HG02852 (cell line): Measurements from ENCODE around the gene ATG5.
A peak's percentile ranks its signal among the peaks of the same experiment; 100 is the strongest.

Experiments
- ATAC-seq: cut with Tn5 transposase; IDR thresholded peaks from one replicate; pipeline ENCODE4 v1.9.1; 2021; ENCODE audit warnings: mild to moderate bottlenecking, moderate library complexity; ENCODE audit not compliant: unreplicated experiment

The ATG5 gene

DNA sequence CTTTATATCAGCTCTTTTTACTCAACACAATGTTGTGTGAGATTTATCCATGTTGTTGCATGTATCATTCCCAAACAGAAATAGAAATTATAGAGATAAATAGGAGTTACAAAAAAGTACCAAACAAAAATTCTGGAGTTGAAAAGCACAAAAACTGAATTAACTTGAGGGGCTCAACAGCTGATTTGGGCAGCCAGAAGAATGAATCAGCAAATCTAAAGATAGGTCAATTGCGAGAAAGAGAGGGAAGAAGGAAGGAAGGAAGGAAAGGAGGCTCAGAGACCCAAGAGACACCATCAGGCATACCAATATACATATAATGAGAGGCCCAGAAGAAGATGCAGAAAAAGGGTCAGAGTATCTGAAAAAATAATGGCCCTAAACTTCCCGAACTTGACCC lies 98.9 kb downstream of the ATG5 start:
- ATAC-seq: no peak

DNA sequence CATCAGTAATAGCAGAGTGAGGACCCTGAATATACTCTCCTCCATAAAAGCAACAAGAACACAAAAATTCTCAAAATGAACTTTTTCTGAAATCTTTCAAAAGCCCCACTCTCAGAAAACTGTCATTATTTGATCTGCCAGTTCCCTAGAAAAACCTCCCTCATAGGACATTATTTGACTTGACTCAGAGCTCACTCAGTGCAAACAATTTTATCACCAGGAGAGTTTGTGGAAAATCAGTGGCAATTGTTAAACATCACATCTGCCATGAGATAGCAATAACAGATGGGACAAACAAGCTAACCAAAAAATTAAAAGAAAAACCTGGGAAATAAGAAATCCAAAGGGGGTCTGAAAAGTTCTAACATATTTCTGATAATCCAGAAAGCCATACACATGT lies 100.0 kb downstream of the ATG5 start:
- ATAC-seq: no peak

DNA sequence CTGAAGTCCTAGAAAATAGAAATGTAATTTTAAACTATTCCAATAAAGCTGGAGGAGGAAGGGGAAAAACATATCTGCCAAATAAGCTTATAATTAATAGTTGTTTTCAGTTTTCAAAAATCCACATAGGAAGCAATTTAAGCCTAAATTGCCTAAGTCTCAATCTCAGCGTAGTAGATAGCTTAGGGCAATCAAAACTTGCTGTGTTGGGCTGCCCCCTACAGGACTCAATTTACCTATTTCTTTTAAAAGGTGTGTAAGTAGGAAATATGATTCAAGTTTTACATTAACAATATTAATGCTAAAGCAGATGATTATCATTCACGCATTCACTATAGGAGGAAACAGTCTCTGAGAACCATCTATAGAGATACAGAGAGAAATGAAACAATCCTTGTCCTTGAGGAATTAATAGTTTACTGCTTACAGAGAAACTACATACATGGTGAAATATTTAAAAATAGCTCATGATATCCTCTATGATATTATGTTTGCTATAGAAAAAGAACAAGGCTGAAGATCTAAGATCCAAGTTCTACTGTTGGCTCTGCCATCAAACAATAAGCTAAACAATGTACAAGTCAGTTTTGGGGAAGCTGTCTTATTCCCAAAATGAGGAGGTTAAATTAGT lies 102.1 kb downstream of the ATG5 start:
- peak; percentile 67 for ATAC-seq

DNA sequence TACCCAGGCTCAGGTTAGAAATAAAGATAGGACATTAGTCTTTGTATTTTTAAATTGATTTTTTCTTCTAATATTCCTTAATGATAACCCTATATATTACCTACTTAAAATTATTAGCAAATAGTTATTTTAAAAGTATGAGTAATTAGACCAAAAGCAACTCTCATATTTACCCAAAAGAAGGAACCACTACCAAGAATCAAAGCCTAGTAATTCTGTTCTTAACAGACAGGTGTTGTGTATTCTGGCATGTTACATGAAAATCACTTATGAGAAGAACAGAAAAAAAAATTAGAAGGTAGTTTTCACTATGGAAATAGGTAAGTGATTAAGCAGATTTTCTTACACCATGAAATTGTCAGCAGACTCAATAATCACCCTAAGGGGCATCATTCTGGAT lies 105.1 kb downstream of the ATG5 start:
- ATAC-seq: no peak

DNA sequence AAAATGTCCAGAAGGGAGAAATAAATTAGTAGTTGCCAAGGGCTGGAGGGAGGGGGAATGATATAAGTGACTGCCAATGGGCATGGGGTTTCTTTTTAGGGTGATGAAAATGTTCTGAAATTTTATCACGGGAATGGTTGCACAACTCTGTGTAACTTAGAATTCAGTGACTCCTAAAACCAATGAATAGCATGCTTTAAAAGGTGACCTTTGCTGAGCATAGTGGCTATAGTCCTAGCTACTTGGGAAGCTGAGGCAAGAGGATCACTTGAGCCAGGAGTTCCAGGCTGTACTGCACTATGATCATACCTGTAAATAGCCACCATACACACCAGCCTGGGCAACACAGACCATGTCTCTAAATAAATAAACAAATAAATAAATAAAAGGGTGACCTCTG lies 109.0 kb downstream of the ATG5 start:
- no peak for ATAC-seq

DNA sequence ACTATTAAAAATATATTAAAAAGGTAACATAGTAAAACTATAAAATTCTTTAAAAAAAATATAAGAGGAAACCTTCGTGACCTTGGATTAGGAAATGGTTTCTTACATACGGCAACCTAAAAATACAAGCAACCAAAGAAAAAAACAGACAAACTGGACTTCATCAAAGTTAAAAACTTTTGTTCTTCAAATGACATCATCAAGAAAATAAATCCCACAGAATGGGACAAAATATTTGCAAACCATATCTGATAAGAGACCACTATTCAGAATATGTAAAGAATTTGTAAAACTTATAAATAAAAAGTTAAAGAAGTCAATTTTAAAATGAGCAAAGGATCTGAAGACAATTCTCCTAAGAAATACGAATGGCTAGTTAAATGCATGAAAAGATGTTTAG lies 110.0 kb downstream of the ATG5 start:
- no peak for ATAC-seq

DNA sequence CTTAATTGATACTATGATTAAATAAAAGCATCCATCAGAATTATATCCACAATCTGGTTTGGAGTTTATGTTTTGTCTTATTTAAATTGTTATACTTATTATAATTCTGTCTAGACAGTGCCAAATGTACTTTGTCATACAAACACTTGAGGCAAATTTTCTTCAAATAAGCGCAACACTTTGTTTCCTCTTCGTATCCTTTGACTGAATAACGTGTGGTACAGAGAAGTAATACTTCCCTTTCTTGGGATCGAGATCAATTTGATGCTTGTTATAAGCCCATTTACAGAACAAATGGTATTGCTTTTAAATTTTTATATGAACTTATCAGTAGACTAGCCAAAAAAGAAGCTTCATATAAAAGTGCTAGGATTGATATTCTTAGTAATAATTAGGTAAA lies 111.0 kb downstream of the ATG5 start:
- no peak for ATAC-seq

DNA sequence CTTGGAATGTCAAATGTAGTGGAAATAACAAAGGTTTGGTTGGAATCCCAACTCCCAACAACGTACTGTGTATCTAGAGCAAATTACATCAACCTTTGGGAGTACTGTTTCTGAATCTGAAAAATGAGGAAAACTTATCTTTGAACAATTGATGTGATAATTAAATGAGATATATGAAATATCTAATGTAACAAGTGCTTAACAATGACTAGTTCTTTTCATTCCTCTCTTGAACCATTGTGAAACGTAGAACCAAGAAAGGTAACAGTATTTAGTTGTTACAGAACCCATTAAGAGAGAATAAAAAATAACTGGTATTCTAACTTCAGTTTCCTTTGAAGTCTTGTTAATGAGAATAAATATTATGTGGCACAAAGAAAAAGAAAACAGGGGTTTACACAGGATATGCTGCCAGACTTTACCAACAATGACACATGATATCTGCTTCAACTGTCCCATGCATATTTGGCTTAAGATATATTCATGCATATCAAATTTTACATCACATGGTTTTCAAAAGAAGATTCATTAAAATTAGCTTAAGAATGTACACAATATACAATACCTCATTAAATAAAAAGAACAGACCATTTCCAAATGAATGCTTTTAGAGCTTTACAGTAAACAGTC lies 111.8 kb downstream of the ATG5 start:
- ATAC-seq: no peak

DNA sequence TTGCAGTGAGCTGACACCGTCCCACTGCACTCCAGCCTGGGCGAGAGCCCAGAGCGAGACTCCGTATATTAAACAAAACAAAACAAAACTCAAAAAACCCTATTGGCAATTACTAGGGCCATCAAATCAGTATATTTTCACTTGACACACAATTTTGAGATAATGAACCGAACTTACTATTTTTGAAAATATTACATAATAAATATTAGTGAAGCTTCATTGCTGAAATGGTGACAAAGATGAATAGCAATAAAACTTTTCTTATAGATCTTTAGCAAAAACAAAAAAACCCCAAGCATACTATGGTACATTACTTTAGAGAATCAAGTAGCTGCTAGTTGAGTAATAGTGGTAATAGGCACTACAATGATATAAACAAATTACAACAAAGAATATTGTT lies 113.0 kb downstream of the ATG5 start:
- no peak for ATAC-seq

DNA sequence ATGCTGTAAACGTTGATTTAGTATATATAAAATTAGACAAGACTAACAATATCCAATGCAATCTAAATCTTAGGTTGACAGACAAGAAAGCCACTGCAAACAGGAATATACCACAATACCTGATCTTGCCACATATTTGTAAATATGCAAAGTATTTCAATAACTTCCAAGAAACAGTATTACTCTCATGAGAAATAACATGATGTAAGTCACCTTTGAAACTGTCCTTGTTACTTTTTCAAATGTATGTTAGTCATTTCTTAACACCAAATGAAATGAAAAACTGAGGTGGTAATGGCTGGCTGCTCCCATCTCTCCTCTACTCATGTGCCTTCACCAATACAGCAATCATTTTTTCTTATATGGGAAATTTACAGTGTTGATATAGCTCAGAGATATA lies 118.7 kb downstream of the ATG5 start:
- ATAC-seq: peak; percentile 80

DNA sequence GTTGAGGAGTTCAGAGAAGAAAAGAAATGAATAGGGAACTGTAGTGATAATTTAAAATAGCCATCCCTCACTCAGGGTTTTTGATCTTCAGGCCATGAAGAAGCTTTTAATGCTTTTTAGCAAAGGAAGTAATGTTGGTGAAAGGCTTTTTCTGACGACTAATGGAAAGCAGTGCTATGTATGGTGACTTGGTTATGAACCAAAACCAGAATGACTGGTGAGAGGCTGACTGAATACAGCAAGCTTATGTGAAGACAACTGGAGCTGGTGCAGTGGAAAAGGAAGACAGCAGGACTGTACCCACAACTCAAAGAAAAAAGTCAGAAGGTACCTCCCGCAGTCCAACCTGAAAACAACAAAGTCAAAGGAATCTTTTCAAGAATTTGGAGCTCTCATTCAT lies 120.6 kb downstream of the ATG5 start:
- no peak for ATAC-seq

DNA sequence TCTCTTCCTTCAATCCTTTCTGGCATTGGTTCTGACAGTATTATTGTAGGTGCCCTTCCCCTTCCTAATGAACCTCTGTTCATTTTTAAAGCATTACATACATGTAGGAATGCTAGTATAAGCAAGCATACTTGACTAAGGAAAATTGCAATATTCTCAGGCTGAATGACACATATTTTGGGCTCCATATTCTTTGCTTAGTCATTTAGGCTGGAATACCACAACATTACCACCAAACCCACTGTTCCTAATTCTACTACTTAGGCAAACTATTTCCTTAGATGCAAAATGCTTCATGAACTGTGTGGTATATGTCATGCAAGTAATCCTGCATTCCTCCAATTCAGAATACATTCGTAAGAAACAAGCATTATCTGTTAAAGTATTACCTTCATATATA lies 125.6 kb downstream of the ATG5 start:
- ATAC-seq: no peak

DNA sequence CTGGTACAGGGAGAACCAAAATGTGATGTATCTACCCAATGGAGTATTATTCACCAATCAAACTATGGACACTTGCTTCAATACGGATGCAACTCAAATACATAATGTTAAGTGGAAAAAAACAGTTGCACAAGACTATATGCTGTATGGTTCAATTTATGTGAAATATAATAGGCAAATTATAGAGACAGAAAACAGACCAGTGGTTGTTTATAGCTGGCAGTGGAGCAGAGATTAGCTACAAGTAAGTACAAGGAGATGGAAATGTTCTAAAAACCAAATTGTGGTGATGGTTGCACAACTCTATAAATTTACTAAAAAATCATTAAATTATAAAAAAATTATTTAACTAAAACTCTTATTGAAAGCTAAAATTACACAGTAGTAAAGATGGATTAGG lies 126.2 kb downstream of the ATG5 start:
- no peak for ATAC-seq

DNA sequence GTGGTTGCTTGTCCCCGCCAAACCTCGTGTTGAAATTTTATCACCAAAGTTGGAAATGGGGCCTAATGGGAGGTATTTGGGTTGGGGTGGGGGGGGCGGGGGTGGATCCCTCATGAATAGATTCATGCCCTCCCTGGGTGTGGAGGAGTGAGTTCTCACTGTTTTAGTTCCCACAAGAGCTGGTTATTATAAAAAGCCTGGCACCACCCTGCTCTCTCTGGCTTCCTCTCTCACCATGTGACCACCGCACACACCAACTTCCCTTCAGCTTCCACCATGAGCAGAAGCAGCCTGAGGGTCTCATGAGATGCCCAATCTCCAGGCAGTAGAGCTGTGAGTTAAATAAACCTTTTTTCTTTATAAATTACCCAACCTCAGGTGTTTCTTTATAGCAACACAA lies 128.1 kb downstream of the ATG5 start:
- no peak for ATAC-seq

DNA sequence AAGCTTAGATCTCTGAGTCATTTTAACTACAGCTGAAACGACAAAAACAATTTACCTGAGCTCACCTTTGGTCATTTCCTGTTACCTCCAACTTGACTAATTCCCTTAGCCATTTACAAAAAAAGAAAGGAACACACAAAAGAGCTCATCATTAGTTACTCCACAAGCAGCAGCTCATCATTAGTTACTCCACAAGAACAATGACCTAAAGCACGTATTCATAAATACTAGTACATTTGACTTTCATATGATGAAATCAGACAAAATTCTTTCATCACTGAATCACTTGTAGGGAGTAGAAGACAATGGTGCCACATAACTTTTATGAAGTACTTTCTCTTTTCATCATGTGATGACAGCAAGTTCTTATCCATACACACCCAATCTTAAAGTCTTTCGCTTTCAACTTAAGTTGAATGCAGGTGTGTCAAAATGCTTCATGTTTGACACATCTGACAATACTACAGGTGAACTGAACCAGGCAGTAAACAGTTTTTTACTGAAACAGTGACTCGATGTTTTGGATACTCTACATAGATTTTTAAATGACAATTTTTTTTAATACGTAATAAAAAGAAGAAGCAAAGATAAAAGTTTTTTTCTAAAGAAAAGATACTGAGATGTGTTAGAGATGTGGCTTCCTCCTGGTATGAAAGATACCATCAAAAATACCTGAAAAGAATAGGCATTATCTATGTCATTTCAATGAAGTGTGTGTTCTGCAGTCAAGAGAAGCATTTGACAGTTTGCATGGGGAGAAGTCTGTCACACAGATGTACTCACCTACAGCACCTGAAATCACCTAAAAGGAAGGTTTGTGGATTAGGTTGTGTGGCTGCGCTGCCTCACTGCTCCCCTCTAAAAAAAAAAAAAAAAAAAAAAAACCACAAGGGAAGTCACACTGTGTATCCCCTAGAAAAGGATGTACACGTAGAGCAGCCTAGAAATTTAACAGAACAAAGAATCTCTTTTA lies 130.3 kb downstream of the ATG5 start:
- no peak for ATAC-seq

DNA sequence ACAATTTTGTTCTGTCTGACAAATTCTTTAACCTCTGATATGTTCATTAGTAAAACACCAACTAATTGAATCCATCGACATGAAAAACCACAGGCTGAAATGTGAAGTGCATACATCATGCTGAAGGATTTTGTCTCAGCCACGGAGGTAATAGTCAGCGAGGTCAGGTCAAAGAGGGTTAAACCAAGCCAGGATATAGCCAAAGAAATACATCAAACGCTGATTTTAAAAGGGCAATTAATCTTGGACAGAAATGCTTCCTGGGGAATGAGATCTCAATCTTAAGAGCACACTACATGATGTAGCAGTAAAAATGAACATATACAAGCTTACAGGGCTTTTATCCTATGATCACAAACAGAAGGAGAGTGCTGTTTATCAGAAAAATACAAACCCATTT lies 132.7 kb downstream of the ATG5 start:
- ATAC-seq: no peak

DNA sequence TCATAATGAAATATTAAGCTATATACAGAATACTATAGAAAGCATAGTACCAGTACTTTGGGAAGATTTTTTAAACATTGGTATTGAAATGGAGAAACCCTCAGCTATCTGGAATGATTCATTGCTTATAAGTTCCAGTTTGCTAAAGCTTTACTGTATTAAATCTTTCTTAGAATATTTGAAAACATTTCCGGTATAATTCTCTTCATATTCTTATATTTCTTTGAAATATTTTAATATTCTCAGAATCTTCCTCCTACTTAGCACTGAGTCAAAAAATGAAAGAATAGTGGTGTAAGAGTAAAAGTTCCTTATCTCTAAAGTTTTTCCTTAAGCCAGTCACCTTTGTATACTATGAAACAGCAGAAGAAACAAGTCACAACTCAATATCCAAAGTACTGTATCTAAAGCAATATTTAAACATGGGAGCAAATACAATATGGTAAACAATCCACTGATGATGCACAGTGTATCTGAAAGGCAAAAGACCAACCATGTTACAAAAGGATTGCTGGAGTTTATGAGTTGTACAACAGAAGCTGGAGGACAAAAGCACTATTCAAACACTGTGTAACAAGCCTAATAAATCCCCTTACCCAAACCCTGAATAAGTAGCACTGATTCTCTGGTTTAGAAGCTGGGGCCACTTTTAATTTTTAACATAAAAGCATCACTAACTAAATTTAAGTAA lies 137.3 kb downstream of the ATG5 start:
- no peak for ATAC-seq

DNA sequence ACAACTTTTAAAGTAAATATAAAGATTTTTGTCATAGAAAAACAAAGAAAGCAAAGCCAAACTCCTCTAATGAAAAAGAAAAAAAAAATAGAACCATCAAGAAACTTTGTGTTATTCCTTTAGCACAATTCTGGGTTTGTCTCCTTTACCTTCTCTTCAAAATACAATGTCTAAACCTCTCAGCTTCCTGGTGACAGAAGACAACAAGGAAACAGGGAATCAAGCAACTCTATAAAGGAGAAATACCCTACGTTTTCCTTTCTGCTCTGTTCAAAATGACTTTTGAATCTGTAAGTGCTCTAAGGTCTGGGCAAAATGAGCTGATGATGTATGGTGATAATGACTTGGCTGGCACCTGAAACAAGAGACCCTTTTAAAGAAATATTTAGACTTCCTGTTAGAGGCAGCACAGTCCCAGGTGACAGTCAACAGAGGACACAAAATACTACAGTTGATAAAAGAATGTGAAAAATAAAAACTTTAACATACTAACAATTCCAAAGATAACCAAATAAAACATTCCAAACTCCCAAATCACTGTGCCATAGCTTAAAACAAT lies 138.1 kb downstream of the ATG5 start:
- ATAC-seq: no peak

DNA sequence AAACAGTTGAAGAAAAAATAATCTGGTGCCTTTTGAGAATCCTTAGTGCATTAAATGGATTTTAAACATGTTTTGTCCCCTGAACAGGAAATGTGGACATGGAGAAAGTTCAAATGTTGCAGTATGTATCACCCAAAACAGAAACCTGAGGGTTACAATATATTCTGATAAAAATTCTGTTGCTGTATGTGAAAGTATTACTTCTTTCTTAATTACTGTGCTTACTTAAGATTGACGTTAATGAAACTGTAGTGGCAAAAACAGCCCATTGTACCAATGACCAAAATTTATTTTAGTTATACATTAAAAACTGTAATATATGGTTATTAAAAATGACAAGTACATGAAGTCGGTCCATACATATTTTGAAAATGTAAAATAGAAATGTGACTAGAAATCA lies 138.8 kb downstream of the ATG5 start:
- ATAC-seq: no peak

DNA sequence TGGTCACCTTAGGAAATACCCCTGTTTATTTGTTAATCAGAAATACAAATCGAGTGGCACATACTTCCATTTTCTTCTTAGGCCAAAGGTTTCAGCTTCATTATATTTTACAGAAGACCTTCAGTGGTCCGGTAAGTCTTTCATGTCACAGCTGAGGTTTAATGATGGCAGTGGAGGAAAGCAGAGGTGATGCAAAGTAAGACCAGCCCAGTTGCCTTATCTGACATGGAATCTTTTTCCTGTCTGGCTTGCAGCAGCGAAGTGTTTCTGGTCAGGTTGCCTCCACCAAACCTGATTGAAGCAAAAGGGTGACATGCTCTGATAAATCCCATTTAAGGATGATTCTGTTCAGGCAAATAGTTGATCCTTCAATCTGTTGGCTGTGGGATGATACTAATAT lies 139.4 kb downstream of the ATG5 start:
- ATAC-seq: no peak

DNA sequence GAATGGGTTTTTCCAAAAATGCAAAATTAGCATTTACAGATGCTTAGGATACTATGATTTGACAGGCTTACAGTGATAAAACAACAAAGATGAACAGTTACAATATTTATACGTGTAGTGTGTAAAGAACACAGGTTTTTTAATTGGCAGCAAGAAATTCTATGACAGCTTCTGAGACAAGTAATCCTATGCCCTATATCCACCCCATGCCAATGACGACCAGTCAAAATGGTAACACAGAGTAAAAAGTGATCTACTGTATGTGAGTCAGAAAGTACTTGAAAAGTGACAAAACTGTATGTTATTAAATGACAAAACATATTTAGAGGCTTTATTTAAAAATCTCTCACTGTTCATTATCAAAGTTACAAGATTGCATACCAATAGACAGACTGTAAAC lies 139.9 kb downstream of the ATG5 start:
- ATAC-seq: no peak
